Sigmoid colon (tissue), 7 donors: ENCODE results near the gene FNDC4. TPM values are rescaled to one million over a fixed set of nuclear protein-coding genes. Genes with fewer than 3 reads are reported as not detected.

ENCODE experiments used
- DNase-seq: peaks from one replicate; pipeline ENCODE4 v3.0.0-alpha.2; 2019
- H3K27ac ChIP-seq, 4 donors: fragments of 200-600 bp; sonication (generic); one replicate each; pipeline ENCODE4 v1.5.1; 2016 to 2019; ENCODE audit warnings: mild to moderate bottlenecking in 1 of 4
- H3K27me3 ChIP-seq, 3 donors: fragments of 200-600 bp; sonication (generic); one replicate each; pipeline ENCODE4 v1.5.1; 2019; ENCODE audit warnings: mild to moderate bottlenecking in 1 of 3
- H3K36me3 ChIP-seq, 4 donors: fragments of 200-600 bp; sonication (generic); one replicate each; pipeline ENCODE4 v1.5.1; 2016 to 2019
- H3K4me1 ChIP-seq, 4 donors: fragments of 200-600 bp; sonication (generic); one replicate each; pipeline ENCODE4 v1.5.1; 2017 to 2019
- H3K4me3 ChIP-seq, 4 donors: fragments of 200-600 bp; sonication (generic); one replicate each; pipeline ENCODE4 v1.5.1; 2017 to 2019; ENCODE audit warnings: mild to moderate bottlenecking in 2 of 4, moderate library complexity in 1 of 4
- H3K9me3 ChIP-seq, 4 donors: fragments of 200-600 bp in 3 of 4; sonication (generic) in 3 of 4; one replicate each; pipeline versions ENCODE4 v1.5.1 to v1.6.1; 2013 to 2019
- EP300 ChIP-seq, 4 donors: sonication (generic); formaldehyde crosslinking; IDR thresholded peaks; one replicate each; pipeline ENCODE4 v1.6.1; 2017; ENCODE audit warnings: antibody characterized with exemption in 4 of 4
- POLR2A ChIP-seq, 2 donors: fragments of 450-650 bp; IDR thresholded peaks; one replicate each; pipeline ENCODE4 v1.6.1; 2016; ENCODE audit warnings: antibody characterized with exemption in 2 of 2, mild to moderate bottlenecking in 2 of 2, moderate library complexity in 2 of 2
- POLR2AphosphoS5 ChIP-seq, 4 donors: sonication (generic); formaldehyde crosslinking; IDR thresholded peaks; one replicate each; pipeline ENCODE4 v1.6.1; 2017; ENCODE audit warnings: antibody characterized with exemption in 4 of 4
- WGBS, 2 donors: extraction: QIAGEN DNeasy Blood & Tissue Kit; methylation state at CpG; one replicate each; pipeline ENCODE4 v1.1.7; 2013; 5-methylcytosine and 5-hydroxymethylcytosine counted together
- intact Hi-C: fragments of 100-400 bp; cut with DNase I; formaldehyde crosslinking; loops from one replicate; pipeline ENCODE4 v1.15.1; 2023
- polyA plus RNA-seq, 3 donors: library from polyadenylated mRNA; stranded (reverse); fragments of 200-250 nt; gene quantifications; one replicate each; pipeline ENCODE4 v1.2.3, GENCODE V29; 2013
- total RNA-seq, 4 donors: library from RNA; depleted of rRNA; stranded (reverse); fragments of >200 nt; gene quantifications; one replicate each; pipeline ENCODE4 v1.1.0, GENCODE V29; 2016
- TF ChIP-seq, protein P1 (sequence below), 4 experiments: fragments of 450-650 bp in 3 of 4; fragments of 200-600 bp in 1 of 4; IDR thresholded peaks; one replicate each; pipeline ENCODE4 v1.5.1; 2016 to 2019; ENCODE audit warnings: antibody characterized with exemption in 4 of 4, mild to moderate bottlenecking in 3 of 4, moderate library complexity in 2 of 4
- donor health status: healthy with polysubstance abuse.
- donor health status: Bipolar disorder and iron deficiency.
- donor health status: healthy.

Gene FNDC4
- total and polyA plus RNA-seq, 7 donors: 0.69 to 6.8 (median 6.1) TPM

DNA sequence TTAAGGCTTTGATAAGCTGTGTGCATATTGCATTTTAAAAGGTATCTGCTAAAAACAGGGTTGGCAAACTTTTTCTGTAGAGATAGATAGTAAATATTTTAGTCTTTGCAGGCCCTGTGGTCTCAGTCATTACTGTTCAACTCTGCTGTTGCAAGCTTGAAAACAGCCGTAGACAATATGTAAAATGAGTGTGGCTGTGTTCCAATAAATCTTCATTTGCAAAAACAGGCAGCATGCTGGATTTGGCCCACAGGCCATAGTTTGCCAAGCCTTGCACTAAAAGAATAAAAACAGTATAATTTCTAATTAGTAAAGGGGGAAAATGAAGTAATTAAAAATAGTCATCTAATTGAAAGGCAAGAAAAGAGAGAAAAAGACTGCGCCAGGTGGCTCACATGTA lies 37.0 kb upstream of the FNDC4 start:
- H3K27me3 ChIP-seq: no peaks in the 10 kb centered on the region
- no peak overlapping the region for H3K4me3 ChIP-seq
- H3K36me3 ChIP-seq: no peaks in the 10 kb centered on the region
- intact Hi-C loops: no loop called here
- TF ChIP-seq, protein P1, sequence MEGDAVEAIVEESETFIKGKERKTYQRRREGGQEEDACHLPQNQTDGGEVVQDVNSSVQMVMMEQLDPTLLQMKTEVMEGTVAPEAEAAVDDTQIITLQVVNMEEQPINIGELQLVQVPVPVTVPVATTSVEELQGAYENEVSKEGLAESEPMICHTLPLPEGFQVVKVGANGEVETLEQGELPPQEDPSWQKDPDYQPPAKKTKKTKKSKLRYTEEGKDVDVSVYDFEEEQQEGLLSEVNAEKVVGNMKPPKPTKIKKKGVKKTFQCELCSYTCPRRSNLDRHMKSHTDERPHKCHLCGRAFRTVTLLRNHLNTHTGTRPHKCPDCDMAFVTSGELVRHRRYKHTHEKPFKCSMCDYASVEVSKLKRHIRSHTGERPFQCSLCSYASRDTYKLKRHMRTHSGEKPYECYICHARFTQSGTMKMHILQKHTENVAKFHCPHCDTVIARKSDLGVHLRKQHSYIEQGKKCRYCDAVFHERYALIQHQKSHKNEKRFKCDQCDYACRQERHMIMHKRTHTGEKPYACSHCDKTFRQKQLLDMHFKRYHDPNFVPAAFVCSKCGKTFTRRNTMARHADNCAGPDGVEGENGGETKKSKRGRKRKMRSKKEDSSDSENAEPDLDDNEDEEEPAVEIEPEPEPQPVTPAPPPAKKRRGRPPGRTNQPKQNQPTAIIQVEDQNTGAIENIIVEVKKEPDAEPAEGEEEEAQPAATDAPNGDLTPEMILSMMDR (IDR thresholded peaks at IDR 0.05): no peak
- TF ChIP-seq EP300 (IDR thresholded peaks at IDR 0.05) (no peak), POLR2A (IDR thresholded peaks at IDR 0.05) (no peak), POLR2AphosphoS5 (IDR thresholded peaks at IDR 0.05) (no peak)
- no peak overlapping the region for H3K27ac ChIP-seq
- no peaks in the 10 kb centered on the region for H3K9me3 ChIP-seq
- no peak for DNase-seq
- WGBS, 2 donors: 86 to 91% methylated on average over 2 of the region's 2 CpGs
- H3K4me1 ChIP-seq: no peaks in the 10 kb centered on the region

DNA sequence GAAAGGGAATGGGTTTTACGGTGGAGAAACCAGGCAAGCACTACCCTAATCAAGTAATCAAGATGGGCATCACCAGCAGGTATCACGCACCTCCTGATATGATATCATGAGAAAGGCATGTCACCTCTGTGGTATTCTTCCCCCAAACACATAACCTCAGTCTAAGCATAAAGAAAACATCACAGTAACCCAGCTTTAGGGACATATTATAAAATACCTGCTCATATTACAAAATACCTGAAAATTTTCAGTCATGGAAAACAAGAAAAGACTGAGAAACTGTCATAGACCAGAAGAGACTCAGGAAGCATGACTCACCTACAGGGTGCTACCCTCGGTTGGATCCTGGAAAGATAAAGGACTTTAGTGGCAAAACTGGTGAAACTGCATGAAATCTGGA lies 32.2 kb upstream of the FNDC4 start:
- H3K36me3 ChIP-seq: no peaks in the 10 kb centered on the region
- no peak for DNase-seq
- intact Hi-C loops: no loop called here
- no peaks in the 10 kb centered on the region for H3K4me1 ChIP-seq
- TF ChIP-seq POLR2A (IDR thresholded peaks at IDR 0.05) (no peak), POLR2AphosphoS5 (IDR thresholded peaks at IDR 0.05) (no peak), EP300 (IDR thresholded peaks at IDR 0.05) (no peak)
- TF ChIP-seq, protein P1 (IDR thresholded peaks at IDR 0.05): no peak
- H3K9me3 ChIP-seq: no peaks in the 10 kb centered on the region
- H3K27me3 ChIP-seq: no peaks in the 10 kb centered on the region
- H3K27ac ChIP-seq: no peak overlapping the region
- H3K4me3 ChIP-seq: no peak overlapping the region
- 56 to 70% methylated on average over 3 of the region's 3 CpGs for WGBS, 2 donors

DNA sequence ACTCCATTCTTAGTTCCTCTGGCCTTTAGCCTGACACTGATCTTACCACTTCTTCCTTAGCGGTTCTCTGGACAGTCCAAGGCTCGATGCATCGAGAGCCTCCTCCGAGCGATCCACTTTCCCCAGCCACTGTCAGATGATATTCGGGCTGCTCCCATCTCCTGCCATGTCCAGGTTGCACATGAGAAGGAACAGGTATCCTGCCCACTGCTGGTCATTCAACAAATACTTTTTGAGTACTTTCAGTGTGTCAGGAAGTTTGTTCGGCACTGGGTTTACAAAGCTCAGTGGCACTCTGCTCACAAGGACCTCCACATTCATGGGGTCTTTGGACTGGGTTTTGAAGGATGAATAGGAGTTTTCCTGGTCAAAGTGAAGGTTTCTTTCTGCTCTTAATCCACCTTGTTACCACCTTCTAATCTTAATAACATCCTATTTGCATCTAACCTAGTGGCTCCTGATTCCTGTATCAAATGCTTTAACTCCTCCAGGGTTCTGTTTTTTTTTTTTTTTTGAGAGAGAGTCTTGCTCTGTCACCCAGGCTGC lies 27.5 kb upstream of the FNDC4 start:
- no peak overlapping the region for H3K4me3 ChIP-seq
- TF ChIP-seq EP300 (IDR thresholded peaks at IDR 0.05) (no peak), POLR2A (IDR thresholded peaks at IDR 0.05) (no peak), POLR2AphosphoS5 (IDR thresholded peaks at IDR 0.05) (no peak)
- TF ChIP-seq, protein P1 (IDR thresholded peaks at IDR 0.05): no peak
- no peaks in the 10 kb centered on the region for H3K36me3 ChIP-seq
- H3K27me3 ChIP-seq: no peaks in the 10 kb centered on the region
- no peaks in the 10 kb centered on the region for H3K9me3 ChIP-seq
- intact Hi-C loops: no loop called here
- WGBS, 2 donors: 88 to 94% methylated on average over 7 of the region's 7 CpGs
- DNase-seq: no peak
- H3K4me1 ChIP-seq: no peaks in the 10 kb centered on the region
- no peak overlapping the region for H3K27ac ChIP-seq

DNA sequence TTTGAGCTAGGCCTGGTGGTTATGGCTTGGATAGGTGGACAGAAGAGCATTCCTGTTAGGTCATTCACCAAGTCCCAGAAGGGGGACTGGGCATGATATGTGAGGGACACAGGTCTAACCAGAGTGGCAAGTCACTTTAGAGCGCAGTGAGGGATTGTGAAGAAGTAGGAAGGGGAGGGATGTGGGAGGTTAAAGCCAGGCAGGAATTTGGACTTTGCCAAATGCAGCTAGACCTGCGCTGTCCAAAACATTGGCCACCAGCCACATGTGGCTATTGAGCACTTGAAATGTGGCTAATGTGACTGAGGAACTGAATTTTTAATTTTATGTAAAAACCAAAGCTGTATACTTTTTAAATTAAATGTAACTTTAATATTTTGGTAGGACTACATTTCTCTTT lies 25.3 kb upstream of the FNDC4 start:
- intact Hi-C loops: no loop called here
- no peak for DNase-seq
- no peaks in the 10 kb centered on the region for H3K9me3 ChIP-seq
- no peak overlapping the region for H3K27ac ChIP-seq
- H3K36me3 ChIP-seq: no peaks in the 10 kb centered on the region
- TF ChIP-seq, protein P1 (IDR thresholded peaks at IDR 0.05): no peak
- TF ChIP-seq POLR2AphosphoS5 (IDR thresholded peaks at IDR 0.05): no peak
- no peak for TF ChIP-seq POLR2A (IDR thresholded peaks at IDR 0.05)
- TF ChIP-seq EP300 (IDR thresholded peaks at IDR 0.05): no peak
- H3K4me3 ChIP-seq: no peak overlapping the region
- no peaks in the 10 kb centered on the region for H3K27me3 ChIP-seq
- H3K4me1 ChIP-seq: no peaks in the 10 kb centered on the region
- WGBS, 2 donors: 87 to 94% methylated on average over 2 of the region's 2 CpGs

DNA sequence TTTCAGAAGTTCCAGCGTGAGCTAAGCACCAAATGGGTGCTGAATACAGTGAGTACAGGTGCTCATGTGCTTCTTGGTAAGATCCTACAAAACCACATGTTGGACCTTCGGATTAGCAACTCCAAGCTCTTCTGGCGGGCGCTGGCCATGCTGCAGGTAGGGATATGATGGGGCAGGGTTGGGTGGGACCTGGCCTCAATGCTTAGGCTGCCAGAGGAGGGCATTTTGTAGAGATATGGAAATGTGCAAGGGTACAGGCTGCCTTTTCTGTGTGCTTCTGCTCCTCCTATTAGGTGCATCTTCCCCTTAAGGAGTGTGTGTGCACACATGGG lies 23.7 kb upstream of the FNDC4 start:
- no peaks in the 10 kb centered on the region for H3K9me3 ChIP-seq
- no peaks in the 10 kb centered on the region for H3K27me3 ChIP-seq
- no peak overlapping the region for H3K4me3 ChIP-seq
- 88 to 89% methylated on average over 4 of the region's 4 CpGs for WGBS, 2 donors
- no peaks in the 10 kb centered on the region for H3K4me1 ChIP-seq
- intact Hi-C loops: no loop called here
- H3K36me3 ChIP-seq: no peaks in the 10 kb centered on the region
- H3K27ac ChIP-seq: no peak overlapping the region
- TF ChIP-seq EP300 (IDR thresholded peaks at IDR 0.05): no peak
- TF ChIP-seq POLR2A (IDR thresholded peaks at IDR 0.05): no peak
- no peak for TF ChIP-seq POLR2AphosphoS5 (IDR thresholded peaks at IDR 0.05)
- TF ChIP-seq, protein P1 (IDR thresholded peaks at IDR 0.05): no peak
- DNase-seq: no peak
